Measurements from ENCODE around the gene KRT14. TPM values are rescaled to one million over a fixed set of nuclear protein-coding genes. Genes with fewer than 3 reads are reported as not detected.
A peak's percentile ranks its signal among the peaks of the same experiment; 100 is the strongest.
"Not testable (repeated sequence)": the region's sequence is repeated elsewhere in the genome, so short reads cannot be mapped to it uniquely, and the experiment has no call there.

The KRT14 gene
- total RNA-seq, 1 experiment from 2014 or later, result not detected

DNA sequence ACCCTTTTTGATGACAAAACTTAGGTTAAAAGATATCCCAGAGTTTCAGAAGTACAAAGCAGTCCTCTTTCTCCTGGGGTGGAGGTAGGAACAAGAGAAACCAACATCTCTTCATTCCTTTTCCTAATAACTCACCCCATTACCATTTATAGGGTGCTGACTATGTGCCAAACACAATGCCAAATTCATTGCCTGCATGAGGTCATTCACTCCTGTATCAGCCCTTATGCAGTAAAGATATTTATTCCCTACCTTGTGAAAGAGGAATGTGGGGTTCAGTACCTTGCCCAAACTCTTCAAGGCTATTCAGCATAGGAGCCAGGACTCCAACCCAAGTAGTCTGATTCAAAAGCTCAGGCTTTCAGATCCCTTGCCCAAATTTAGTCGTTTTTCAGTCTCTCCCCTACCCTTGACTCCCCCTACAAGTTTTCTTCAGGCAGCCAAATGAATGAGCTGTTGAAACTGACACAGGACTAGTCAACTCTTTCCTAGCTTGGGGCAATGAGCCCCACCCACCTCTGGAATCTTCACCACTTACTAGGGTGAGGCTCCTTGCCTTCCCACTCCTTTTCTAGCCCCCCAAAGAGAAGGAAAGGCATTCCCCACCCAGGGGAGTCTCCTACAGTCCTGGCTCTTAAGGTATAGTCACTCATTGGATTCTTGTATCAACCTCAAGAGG, 5.9 kb downstream of the KRT14 start:
- DNase-seq (ENCODE audit: extremely low read depth, low read depth), result no peak

DNA sequence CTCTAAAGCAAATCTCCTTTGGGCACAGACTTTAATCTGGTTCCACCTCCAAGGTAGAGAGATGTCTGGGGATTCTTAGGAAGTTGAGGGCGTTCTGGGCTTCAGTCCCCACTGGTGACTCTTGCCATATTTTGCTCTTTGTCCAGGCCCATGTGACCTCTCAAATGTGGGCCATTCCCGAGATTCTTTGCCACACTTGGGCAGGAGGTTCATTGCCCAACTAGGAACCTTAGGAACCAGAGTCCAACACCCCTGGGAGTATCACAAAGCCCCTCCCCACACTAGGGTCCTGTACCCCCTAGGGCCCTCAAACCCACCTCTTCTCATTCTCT, 6.5 kb downstream of the KRT14 start:
- DNase-seq (ENCODE audit: extremely low read depth, low read depth), result no peak

DNA sequence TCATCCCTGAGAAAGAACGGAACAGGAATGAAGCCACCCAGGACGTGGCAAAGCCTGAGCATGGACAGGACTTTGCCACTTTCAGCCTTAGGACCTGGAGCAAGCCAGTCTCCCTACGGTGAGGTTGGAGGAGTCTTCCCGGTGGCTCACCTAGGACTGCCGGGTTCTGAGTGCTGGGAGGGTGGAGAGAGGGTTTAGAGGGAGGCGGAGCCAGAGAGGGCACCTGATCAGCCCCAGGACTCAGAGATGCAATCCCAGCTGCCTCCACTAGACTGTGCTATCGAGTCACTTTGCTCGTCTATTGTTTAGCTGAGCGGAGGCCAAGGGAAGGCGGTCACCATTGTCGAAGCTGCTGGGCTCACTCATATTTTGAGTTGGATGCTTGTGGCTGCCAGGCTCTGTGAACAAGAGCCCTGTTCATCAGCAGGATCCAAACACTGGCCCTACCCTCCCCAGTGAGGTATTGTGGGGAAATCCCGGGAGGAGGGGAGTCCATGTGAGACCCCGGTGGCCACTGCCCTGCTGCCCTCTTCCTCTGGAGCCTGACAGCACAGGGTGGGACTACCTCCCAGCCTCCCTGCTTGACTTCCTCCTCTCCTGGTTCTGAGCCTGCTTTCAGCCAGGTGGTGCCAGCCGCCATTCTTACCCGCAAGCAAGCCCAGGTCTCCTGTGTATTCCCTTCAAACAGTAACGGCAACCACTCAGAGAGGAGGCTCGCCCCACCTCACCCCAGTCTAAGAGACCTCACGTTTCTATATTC, 7.0 kb downstream of the KRT14 start:
- DNase-seq (ENCODE audit: extremely low read depth, low read depth), result peak; percentile 87

DNA sequence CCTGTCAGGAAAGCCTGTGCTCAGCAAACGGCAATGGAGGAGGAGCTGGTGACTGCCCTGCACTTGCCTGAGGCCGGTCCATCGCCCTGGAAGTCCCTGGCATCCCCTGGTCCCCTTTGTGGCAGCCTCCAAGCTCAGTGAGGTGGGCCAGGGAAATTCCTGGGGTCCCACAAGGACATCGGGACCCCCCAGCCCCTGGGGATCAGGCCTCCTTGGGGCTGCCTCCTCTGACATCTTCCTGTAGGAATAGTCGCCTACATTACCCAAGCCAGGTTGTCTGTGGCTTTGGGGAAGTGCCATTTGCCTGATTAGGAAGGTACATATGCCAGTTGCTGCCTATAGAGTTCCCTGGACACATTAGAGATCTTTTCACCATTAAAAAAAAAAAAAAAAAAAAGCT, 7.7 kb downstream of the KRT14 start:
- no peak for DNase-seq (ENCODE audit: extremely low read depth, low read depth)

GRCh38 chr17:41578538-41578937, 8.2 kb downstream of the KRT14 start:
- no peak for DNase-seq (ENCODE audit: extremely low read depth, low read depth)

DNA sequence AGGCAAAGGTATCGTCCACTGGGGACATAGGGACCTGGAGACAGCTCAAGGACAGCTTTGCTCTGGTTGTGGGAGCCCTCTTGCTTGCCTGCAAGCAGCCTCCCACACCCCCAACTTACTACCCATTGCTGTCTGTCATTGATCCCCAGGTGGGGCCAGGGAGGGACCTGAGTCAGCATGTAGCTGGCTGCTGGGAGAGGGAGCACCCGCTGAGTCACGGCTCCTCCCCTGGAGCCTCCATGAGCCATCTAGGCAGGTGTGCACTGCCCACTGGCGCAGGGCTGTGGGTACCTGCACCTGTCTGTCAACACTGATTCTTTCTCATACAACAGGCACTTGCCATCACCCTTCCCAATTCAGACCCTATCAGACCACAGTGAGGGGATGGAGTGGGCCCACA, 10.0 kb downstream of the KRT14 start:
- DNase-seq (ENCODE audit: extremely low read depth, low read depth), result not testable (repeated sequence)

DNA sequence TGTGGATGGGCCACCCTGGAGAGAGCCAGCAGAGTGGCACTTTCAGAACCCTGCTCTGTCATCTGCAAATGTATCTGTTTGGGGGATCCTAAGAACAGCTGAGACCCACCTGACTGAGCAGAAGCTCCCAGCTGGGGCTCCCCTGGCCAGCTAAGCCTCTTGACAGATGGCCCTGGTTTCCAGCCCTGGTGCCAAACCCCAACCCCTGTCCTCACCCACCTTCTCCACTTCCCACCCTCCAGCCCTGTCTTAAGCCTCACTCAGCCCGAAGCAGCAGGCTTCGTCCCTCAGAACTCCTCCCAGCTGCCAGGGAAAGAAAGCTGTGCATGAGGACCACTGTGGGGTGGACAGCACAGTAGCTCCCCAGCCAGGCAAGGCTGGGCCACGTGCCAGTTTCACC, 11.4 kb downstream of the KRT14 start:
- no peak for DNase-seq (ENCODE audit: extremely low read depth, low read depth)

- DNase-seq (ENCODE audit: extremely low read depth, low read depth), result no peak
Observed at GRCh38 chr17:41571561-41572434, 14.9 kb downstream of the KRT14 start, which contains the start of gene KRT9. Gene KRT9 (minus strand): TSS chr17:41572059. CDS start chr17:41571992, 67 bp downstream.

GRCh38 chr17:41567317-41567716, 19.4 kb downstream of the KRT14 start:
- no peak for DNase-seq (ENCODE audit: extremely low read depth, low read depth)

- DNase-seq (ENCODE audit: extremely low read depth, low read depth), result no peak
Observed at GRCh38 chr17:41565338-41565737, 21.4 kb downstream of the KRT14 start.

- no peak for DNase-seq (ENCODE audit: extremely low read depth, low read depth)
Observed at GRCh38 chr17:41563607-41564170, 23.0 kb downstream of the KRT14 start.

DNA sequence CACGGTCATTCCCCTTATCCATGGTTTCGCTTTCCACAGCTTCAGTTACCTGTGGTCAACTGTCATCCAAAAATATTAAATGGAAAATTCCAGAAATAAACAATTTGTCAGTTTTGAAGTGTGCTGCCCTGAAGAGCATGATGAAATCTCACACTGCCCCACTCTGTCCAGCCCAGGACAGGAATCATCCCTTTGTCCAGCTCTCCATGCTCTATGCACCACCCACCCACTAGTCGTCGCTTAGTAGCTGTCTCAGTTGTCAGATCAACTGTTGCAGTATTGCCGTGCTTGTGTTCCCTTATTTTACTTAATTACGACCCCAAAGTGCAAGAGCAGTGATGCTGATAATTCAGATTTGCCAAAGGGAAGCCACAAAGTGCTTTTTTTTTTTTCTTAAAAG, 25.1 kb downstream of the KRT14 start:
- DNase-seq (ENCODE audit: extremely low read depth, low read depth), result no peak

DNA sequence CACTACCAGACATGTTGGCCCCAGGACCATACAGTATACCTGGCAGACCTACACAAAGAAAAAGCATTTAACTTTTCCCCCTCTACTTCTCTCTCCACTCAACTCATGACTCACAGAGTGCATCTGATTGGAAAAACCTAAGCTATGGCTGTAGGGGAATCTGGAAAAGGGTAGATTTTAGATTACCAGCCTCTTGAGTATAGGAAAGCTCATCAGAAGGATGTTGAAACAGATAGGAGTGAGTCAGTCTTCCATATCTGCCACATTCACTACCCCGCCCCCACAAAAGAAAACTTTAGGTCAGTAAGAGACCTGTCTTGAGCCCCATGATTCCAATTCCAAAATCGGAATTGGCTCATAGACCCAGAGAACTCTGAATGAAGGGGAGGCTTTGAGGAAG, 27.1 kb downstream of the KRT14 start:
- no peak for DNase-seq (ENCODE audit: extremely low read depth, low read depth)

DNA sequence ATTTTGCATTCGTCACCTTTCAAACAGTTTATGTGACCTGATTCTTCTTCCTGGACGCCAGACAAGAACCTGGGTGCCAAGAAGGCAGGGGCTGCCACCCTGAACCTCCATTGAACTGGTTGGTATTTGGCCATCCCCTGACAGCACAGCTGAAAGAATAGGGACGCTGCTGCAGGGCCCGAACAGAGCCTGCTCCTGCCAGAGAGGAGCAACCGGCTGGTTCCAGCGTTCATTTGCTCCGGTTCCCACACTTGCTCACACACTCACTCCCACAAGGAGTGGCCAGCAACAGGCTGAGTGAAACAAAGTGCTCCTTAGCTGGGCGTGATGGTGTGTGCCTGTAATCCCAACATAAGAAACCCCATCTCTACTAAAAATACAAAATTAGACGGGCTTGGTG, 29.8 kb downstream of the KRT14 start:
- DNase-seq (ENCODE audit: extremely low read depth, low read depth), result no peak

DNA sequence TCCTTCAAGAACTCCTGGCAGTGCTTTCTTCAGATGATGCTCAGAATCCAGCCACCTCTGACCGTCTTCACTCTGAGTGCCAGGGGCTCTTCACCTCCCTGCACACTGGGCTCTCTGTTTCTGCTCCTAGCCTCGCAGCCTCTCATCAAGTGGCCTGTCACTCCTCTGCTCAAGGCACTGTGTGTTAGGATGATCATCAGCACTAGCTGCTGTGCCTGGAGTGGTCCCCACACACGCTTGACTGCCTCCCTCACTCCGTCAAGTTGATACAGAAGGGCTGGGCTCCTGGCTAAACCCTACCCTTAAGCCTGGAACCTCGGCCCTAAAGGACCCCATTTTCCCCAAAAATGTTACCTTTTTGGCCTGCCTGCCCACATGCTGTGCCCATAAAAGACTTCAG, 30.4 kb downstream of the KRT14 start:
- no peak for DNase-seq (ENCODE audit: extremely low read depth, low read depth)

DNA sequence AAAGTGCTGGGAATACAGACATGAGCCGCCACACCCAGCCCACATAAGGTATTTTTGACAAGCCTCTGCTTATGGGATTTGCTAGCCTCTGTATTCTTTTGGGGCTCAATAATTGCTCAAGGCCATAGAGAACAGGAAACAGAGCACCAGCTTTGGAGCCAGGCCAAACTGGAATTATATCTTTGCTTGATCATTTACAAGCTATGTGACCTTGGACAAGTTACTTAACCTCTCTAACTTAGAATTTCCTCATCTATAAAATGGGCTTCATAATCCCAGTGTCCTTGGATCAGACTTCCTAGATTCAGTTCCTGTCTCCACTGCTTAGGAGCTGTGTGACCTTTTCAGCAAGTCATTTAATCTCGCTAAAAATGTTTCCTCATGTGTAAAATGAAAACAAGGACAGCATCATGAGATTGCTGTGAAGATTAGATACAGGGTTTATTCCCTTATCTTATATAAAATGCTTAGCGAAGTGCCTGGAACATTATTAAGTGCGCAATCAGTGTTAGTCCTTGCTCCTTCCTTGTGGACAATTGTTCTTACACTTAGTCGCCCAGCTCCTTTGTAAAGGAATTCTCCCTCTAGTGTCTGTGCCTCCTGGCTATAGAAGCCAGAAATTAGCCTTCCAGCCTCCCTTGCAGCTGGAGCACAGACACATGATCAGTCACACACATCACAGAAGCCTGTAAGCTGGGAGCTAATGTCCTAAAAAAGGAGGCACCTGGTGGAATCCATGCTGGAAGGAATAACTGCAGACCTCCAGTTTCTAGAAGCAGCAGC, 31.4 kb downstream of the KRT14 start:
- no peak for DNase-seq (ENCODE audit: extremely low read depth, low read depth)

DNA sequence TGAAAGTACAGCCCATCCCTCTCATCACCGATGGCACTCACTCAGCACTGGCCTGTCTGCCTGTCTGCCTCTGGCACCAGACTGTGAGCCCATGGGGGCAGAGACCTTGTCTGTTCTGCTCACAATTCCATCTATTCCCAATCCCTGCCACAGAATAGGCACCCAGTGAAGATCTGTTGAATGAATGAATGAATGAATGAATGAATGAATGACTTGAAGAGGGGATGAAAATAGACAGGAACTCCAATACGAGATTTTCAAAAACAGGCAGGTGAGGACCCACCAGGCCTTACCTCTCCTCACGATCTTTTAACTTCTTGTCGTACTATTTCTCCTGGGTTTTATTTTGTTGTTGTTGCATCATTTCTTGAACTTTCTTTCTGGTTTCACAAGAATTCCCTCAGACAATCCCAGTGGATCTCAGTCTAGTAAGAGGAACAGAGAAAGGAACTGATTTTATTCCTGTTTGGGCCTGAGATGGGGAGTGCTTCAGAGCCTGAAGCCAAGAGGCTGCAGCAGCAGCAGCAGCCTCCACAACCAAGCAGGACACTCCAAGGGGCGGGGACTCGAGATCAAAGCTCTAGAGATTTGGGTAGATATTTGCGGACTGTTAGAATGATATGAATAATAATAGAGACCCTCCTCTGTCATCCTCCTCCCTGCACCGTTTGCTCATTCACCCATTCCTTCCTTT, 32.6 kb downstream of the KRT14 start:
- DNase-seq (ENCODE audit: extremely low read depth, low read depth), result no peak

DNA sequence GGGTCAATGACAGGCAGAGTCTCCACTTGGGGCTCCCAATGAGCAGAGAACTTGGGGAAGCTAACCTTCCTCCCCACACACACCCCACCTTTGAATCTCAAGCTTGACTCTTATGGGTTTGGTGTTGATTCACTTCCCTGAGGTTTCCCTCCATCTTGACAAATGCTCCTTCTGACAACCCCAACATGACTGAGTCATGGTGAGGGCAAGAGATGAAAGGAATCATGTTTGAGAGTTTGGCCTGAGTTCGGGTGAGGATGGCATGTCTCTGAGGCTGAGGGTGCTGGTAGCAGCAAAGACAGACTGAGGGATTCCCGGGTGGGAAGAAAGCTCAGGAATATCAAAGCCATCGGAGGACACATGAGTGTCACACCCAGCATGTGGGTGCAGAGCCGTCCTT, 33.5 kb downstream of the KRT14 start:
- DNase-seq (ENCODE audit: extremely low read depth, low read depth), result no peak

GRCh38 chr17:41552455-41552854, 34.2 kb downstream of the KRT14 start:
- DNase-seq (ENCODE audit: extremely low read depth, low read depth), result no peak

- DNase-seq (ENCODE audit: extremely low read depth, low read depth), result no peak
Observed at GRCh38 chr17:41551365-41551764, 35.3 kb downstream of the KRT14 start.
